GM18907 (cell line): ENCODE measurements around the gene STYXL2.

Experiments used
- ATAC-seq: cut with Tn5 transposase; IDR thresholded peaks from one replicate; pipeline ENCODE4 v1.9.1; 2021; ENCODE audit warnings: mild to moderate bottlenecking, moderate library complexity; ENCODE audit not compliant: unreplicated experiment

STYXL2 gene

DNA sequence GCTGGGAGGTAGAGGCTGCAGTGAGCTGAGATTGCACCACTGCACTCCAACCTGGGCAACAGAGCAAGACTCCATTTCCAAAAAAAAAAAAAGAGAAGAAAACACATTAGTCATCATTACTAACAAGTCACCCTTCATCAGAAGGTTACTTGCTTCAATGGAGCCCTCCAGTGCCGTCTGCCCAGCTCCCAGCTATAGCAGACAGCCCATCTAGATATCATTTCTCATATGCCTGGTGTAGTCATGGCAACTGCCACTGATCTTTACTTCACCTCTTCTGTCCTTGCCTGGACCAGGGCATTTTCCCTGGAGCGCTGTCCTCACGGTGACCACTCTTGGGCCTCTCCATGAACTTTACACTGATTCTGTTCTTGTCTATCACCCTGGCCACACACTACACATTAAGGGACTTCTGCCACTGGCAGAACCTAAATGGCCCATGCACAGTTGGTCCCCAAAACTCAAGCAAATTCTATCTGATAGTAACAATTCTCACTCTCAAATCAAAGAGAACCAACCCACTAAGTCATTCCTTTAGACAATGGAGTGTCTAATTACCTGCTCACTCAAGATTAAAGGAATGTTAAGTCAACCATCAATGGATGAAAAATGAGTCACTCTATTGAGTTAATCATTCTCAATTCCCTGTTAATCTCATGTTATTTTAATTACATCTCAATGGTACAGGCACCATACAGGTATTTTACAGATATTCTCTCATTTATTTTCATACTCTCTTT lies 16.6 kb upstream of the STYXL2 start:
- ATAC-seq: no peak

DNA sequence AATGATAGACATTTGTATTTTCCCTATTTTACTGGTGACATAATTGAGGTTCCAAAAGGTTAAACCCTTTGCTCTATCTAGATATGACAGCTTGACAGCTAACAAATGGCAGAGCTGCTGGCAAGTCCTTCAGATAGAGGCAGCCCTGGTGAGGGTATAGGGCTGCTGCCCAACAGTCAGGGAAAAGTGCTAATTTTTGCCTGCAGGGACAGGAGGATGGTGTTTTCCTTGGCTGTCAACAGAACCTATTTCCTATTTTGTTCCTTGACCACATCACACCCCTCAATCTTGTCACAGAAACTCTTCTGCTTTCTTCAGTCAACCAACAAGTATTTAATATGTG lies 16.0 kb upstream of the STYXL2 start:
- no peak for ATAC-seq

DNA sequence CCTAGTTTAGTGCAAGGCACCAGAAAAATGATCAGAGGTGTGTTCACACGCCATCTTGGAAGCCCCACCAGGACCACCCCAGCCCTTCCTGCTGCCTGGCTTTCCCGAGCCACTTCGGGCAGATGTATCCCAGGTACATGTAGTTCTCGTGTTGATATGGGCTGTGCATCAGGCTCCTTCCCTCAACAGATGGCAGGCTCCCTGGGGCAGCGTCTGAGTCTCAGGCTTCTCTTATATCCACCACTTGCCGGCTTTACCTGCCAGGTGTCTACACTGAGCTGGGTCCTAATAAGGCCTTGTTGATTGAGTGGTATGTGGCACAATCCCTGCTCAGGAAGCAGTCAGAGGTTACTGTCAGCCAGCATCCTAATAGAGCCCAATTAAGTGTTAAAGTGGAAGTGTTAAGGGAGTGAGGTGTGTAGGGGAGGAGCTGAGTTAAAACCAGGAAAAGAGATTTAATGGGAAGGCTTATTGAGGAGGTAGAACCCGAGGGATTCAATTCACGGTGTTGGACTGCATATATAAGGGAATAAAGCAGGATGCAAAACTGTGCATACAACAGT lies 12.2 kb upstream of the STYXL2 start:
- ATAC-seq: no peak

DNA sequence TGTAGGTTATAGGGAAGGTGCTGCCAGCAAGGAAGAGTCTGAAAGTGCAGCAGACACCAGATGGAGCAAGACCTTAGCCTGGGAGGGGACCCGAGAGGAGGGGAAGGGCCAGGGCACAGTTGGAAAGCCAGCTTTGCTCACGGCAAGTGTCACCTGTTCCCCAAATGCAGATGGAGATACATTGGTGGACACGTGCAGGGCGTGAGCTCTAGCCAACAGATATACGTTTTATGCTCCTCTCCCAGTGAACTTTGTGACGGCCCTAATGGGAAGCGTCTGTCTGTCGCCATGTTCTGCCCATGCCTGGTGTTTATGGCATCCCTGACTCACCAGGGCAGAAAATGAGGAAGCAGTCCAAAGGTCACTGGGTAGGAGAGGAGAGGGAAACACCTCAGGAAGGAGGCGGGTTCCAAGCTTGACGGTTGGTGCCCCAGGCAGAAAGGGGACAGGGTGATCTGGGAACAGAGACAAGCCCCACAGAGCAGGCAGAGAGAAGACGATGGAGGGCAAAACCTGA lies 11.3 kb upstream of the STYXL2 start:
- ATAC-seq: no peak

GRCh38 chr1:167083066-167083665 lies 10.7 kb upstream of the STYXL2 start:
- no peak for ATAC-seq

DNA sequence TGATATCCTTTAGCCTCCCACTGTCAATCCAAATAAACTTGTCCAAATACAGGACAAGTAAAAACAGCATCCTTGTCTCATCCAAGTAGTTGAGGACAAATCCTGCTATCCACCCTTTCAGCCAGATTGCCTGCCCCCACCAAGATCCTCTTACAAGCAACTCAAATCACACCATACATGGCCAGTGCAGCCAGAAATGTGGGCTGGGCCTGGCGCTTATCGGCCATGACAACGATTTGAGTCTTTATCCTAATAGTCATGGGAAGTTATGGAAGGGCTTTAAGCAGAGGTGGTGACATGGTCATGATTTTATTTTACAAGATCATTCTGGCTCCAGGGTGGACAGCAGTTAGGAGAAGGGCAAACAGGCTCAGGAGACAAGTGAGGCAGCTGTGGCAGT lies 10.0 kb upstream of the STYXL2 start:
- ATAC-seq: no peak

DNA sequence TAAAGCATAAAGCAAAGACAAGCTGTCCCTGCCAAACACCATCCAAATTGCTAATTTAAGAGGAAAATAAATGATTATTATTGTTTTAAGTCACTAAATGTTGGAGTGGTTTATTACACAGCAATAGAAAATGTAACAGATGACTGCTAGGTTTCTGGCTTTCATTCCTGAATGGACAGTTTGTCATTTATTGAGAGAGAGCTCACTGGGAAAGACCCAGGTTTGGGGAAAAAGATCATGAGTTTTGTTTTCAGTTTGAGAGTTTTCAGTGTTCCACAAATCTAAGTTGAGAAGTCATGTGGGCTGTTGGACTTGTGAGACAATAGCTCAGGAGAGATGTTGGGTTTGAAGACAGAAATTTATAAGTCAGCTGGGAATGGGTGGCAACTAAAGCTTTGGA lies 9.1 kb upstream of the STYXL2 start:
- ATAC-seq: no peak

GRCh38 chr1:167086033-167086432 lies 7.8 kb upstream of the STYXL2 start:
- no peak for ATAC-seq

- no peak for ATAC-seq
Observed at GRCh38 chr1:167086768-167087167, 7.1 kb upstream of the STYXL2 start.

DNA sequence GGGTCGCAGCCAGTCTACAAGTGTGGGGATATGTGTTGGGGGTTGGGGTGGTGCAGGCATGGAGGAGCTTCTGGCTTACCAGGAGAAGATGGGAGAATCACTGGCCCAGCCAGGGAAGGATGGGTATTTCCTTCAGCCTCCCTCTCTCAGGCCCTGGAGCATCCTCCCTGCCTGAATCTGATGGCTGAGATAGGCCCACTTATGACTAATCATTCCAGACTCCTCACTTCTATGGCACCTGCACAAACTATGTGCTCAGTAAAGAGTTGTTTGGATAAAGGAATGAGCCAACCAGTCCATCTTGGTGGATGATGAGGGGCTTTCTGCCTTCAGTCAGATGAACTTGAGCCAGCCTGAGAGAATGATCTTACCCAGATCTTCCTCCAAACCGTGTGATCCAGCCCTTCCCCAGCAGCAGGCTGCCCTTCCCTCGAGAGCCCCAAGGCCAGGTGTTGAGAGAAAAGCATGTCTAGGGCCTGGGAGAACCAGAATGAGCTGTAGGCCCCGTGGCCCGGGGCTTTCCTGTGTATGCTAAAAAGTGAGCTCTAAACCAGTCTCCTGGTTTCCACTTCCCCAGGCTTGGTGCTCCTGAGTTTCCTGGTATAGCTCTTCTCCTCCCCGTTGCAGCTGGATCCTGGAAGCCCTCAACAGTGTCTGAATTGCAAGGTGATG lies 5.0 kb upstream of the STYXL2 start:
- ATAC-seq: no peak

DNA sequence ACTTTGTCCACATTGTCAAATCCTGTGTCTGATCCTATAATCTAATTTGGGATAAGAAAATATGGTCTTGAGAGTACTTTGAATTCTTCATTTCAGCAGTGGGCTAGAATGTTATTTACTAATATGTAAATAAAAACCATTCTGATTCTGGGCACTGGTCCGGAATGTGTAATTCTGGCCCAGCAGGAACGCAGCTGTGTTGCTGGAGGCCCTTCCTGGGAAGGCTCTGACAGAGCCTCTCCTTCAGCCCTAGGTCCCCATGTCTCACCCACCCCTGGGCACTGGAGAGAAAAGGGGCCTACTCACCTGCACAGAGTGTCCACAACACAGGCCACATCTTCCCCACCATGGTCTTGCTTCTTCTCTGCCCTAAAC lies 3.9 kb upstream of the STYXL2 start:
- ATAC-seq: no peak

DNA sequence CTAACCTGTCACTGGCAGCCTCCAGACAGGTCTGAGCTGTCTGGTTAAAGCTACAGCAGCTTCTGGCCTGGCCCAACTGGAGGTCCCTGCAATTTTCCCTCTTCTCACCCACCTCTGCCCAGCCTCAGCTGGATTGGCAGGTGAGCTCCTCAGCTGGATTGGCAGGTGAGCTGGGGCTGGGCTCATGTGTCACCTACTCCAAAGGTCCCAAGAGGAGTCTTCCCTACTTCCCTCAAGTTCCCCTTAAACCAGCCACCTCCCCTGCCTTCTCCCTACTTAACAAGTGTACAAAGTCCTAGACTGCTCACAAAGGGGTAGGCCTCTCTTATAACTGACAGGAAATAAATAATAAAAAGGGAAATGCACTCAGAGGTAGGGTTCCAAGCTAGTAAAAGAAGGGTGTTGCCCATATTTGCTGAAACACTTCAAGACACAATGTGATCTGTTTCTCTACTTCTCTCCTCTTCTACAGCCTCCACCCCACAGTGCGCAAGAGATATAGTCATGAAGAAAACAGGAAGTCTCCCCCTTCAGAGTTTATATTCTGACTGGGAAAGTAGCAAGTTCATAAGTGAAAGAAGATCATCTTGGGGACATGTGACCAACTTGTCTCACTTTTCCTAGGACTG lies 3.4 kb upstream of the STYXL2 start, which contains the start of gene GPA33:
Gene GPA33, minus strand, starts transcription at position 64 of the 629 bp plus-strand sequence. CDS start 90 bp downstream, outside the sequence.
- peak; percentile 74 for ATAC-seq

- ATAC-seq: no peak
Observed at GRCh38 chr1:167092653-167093052, 1.2 kb upstream of the STYXL2 start.

- no peak for ATAC-seq
Observed at GRCh38 chr1:167094690-167095089, 815 bp downstream of the STYXL2 start.

DNA sequence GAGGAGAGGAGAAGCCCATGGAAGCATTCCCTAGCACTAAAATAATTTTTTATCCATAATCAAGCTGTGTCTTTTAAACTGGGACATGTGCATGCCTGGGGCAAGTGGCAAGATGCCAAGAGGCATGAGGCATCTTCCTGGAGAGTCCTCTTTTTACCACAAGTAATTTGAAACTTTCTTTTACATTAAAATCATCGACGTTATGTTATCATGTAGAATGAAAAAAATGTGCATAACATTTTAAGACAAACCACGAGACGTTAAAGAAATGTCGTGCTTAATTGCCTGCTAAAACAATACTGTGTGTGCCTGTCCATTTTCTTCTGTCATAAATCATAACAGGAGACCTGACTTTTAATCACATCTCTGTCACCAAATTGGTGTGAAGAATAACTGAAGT lies 1.5 kb downstream of the STYXL2 start:
- ATAC-seq: no peak

DNA sequence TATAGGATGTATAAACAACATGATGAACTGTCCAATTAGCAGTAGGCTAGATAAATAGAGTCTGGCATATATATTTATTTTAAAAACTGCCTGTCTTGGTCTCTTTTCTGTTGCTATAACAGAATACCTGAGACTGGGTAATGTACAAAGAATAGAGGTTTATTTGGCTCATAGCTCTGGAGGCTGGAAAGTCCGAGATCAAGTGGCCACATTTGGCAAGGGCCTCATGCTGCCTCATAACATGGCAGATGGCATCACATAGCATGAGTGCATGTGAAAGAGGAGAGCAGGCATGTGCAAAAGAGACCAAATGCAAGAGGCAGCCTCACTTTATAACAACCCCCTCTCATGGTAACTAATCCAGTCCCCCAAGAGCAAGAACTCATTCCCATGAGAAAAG lies 6.0 kb downstream of the STYXL2 start:
- no peak for ATAC-seq

- ATAC-seq: no peak
Observed at GRCh38 chr1:167100730-167101129, 6.9 kb downstream of the STYXL2 start.

DNA sequence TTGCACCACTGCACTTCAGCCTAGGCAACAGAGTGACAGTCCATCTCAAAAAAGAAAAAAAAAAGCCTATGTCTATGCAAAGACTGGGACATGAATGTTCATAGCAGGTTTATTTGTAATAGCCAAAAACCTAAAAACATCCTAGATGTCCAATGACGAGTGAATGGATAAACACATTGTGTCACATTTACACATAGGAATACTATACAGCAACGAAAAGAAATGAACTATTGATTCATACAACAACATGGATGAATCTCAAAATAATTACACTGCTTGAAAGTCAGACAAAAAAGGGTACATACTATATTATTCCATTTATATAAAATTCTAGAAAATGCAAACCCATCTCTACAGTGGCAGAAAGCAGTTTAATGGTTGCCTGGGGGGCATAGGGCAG lies 7.9 kb downstream of the STYXL2 start:
- no peak for ATAC-seq

- no peak for ATAC-seq
Observed at GRCh38 chr1:167102906-167103573, 9.2 kb downstream of the STYXL2 start.

DNA sequence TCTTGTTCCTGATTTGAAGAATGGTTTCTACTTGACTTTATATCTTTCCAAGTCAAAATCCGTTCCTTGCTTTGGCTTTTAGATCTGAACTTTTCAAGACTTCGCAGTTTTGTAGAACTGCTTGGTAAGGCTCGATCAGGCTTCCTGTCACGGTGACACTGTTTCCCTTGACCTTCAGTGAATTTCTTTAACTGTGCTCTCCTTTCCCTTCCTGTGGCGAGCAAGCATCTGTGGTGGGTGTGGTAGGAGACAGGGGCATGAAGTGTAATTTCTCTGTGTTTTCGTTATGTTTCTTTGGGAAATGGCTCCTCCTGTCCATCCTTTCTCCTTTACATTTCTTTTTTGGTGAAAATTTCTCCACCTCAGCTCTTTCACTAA lies 10.4 kb downstream of the STYXL2 start:
- no peak for ATAC-seq
